Activated CD4-positive, alpha-beta T cell treated with anti-CD3 and anti-CD28 coated beads, Interleukin-2, Interleukin-4, amounts not matched to agents 100 ng/mL and 50 ng/mL, durations not matched to agents 16 hours and 8 hours (primary cell): ENCODE results near the gene MSL3B.
"Not testable (repeated sequence)": the region's sequence is repeated elsewhere in the genome, so short reads cannot be mapped to it uniquely, and the experiment has no call there.

Experiments used
- DNase-seq: peaks from one replicate; pipeline ENCODE4 v3.0.0-alpha.2; 2020; ENCODE audit warnings: low spot score

Gene MSL3B

GRCh38 chr2:233867993-233868532 lies at the start of gene MSL3B:
Gene MSL3B, minus strand, starts transcription at chr2:233868386.
- peak; percentile 47 for DNase-seq

GRCh38 chr2:233917116-233917515 lies 48.9 kb upstream of the MSL3B start, which contains the start of gene TRPM8:
Gene TRPM8, plus strand, starts transcription at chr2:233917373. Its CDS starts 9,165 bp downstream, at chr2:233926538.
- no peak for DNase-seq

GRCh38 chr2:233915128-233915527 lies 46.9 kb upstream of the MSL3B start:
- no peak for DNase-seq

GRCh38 chr2:233912691-233913423 lies 44.7 kb upstream of the MSL3B start:
- DNase-seq = peak; percentile 4

GRCh38 chr2:233907627-233908026 lies 39.4 kb upstream of the MSL3B start:
- DNase-seq = no peak

- DNase-seq = no peak
Observed at GRCh38 chr2:233905945-233906344, 37.8 kb upstream of the MSL3B start.

- DNase-seq = no peak
Observed at GRCh38 chr2:233901884-233902283, 33.7 kb upstream of the MSL3B start.

- no peak for DNase-seq
Observed at GRCh38 chr2:233901367-233901766, 33.2 kb upstream of the MSL3B start.

GRCh38 chr2:233896253-233896652 lies 28.1 kb upstream of the MSL3B start:
- DNase-seq = not testable (repeated sequence)

- DNase-seq = no peak
Observed at GRCh38 chr2:233892793-233893192, 24.6 kb upstream of the MSL3B start.

GRCh38 chr2:233882353-233882752 lies 14.2 kb upstream of the MSL3B start:
- DNase-seq = no peak

GRCh38 chr2:233872125-233872524 lies 3.9 kb upstream of the MSL3B start:
- not testable (repeated sequence) for DNase-seq

GRCh38 chr2:233871432-233871831 lies 3.2 kb upstream of the MSL3B start:
- no peak for DNase-seq

GRCh38 chr2:233866479-233866878 lies 1.7 kb downstream of the MSL3B start:
- no peak for DNase-seq

- no peak for DNase-seq
Observed at GRCh38 chr2:233865838-233866237, 2.3 kb downstream of the MSL3B start.

- DNase-seq = no peak
Observed at GRCh38 chr2:233862261-233862768, 5.9 kb downstream of the MSL3B start.

- no peak for DNase-seq
Observed at GRCh38 chr2:233858331-233858730, 9.9 kb downstream of the MSL3B start.

- DNase-seq = peak; percentile 65
Observed at GRCh38 chr2:233857511-233858141, 10.6 kb downstream of the MSL3B start.

- DNase-seq = no peak
Observed at GRCh38 chr2:233856184-233856583, 12.0 kb downstream of the MSL3B start.

- DNase-seq = no peak
Observed at GRCh38 chr2:233855345-233855744, 12.8 kb downstream of the MSL3B start.

GRCh38 chr2:233854241-233854981 lies 13.8 kb downstream of the MSL3B start, which contains the start of gene HJURP:
Gene HJURP, minus strand, starts transcription at chr2:233854535. Its CDS starts 35 bp downstream, at chr2:233854500.
- peak; percentile 97 for DNase-seq

- no peak for DNase-seq
Observed at GRCh38 chr2:233853883-233854240, 14.3 kb downstream of the MSL3B start.
